ENCODE results near the gene RPTOR.
A peak's percentile ranks its signal among the peaks of the same experiment; 100 is the strongest.

Gene RPTOR

GRCh38 chr17:80822700-80823410, 278.2 kb downstream of the RPTOR start:
- DNase-seq = no peak

DNA sequence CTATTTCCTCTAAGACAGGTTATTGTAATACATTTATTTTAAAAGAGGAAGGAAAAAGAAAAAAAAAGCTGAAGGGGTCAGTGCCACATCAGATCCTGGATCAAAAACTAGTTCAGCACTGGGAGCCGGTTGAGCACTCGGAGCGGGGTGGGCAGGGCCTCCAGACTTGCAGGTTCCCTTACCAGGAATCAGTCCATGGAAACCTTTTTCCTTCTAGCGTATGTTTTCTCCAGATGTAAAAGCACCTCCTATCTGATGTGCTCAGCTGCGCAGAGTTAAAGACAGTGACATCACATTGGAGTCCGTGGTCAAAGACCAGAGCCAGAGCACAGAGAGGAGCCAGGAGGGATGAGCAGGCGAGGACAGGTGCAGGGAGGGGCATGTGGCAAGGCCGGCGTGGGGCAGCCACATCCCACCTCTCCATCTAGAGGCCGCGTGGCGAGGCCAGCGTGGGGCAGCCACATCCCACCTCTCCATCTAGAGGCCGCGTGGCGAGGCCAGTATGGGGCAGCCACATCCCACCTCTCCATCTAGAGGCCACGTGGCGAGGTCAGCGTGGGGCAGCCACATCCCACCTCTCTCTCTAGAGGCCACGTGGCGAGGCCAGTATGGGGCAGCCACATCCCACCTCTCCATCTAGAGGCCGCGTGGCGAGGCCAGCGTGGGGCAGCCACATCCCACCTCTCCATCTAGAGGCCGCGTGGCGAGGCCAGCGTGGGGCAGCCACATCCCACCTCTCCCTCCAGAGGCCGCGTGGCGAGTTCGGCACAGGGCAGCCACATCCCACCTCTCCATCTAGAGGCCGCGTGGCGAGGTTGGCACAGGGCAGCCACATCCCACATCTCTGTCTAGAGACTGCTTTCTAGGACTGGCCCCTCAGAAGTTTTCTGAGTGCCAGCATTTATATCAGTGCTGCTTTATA, 280.2 kb downstream of the RPTOR start:
- no peak for DNase-seq

GRCh38 chr17:80825471-80826345, 281.1 kb downstream of the RPTOR start:
- no peak for DNase-seq

DNA sequence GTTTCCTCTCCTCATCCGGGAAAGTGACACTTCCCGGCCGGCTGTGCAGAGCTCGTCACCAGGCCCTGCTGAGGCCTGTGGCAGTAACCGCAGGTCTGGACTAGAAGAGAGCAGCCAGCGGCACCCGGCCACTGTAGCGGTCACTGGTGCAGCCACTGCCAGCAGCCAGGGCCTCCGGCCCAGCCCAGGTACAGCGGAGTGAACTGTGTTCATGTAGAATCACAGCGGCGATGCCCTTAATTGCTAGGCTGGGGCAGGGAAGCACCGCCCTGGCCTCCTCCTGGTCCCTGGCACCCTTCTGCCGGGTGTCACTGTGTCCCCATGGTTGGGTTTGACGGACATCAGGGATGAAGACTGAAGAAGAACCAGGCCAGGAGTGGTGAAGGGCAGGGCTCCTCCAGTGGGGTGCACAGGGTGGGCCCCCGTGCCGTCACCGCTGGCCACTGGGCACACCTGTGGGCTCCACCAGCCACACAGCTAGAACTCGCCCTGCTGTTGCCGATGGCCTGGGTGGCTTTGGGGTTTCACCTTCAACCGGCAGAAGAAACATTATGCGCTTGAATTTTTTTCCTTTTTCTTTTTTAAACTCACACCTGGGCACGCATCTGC, 281.8 kb downstream of the RPTOR start:
- no peak for DNase-seq

DNA sequence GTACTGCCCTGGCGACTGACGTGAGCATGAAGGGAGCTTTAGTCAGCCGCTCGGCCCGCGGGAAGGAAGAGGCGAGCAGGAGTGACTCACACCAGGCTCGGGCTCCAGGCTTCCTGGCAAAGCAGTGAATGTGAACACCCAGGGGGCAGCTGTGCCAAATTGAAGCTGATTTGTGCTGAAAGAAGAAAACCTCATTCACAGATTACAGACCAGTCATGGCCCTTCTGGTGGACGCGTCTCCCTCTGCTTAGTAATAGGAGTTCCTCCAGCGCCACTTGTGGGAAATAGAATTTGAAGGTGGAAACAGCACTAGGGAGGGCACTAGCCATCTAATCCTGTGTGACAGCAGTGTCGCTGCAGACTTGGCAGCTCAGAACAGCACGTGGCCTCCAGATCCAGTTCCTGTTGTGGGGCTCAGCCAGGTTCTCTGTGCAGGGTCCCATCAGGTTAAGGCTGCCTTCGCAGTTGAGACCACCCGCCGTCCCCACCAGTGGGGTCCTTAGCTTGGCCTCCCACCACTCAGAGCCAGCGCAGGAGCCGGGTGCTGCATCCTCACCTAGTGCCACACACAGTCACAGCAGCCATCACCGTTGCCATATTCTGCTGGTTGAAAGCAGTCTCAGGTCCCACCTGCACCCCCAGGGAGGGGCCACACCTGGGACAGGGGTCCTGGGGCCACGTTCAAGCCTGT, 282.5 kb downstream of the RPTOR start:
- DNase-seq = peak; percentile 96

DNA sequence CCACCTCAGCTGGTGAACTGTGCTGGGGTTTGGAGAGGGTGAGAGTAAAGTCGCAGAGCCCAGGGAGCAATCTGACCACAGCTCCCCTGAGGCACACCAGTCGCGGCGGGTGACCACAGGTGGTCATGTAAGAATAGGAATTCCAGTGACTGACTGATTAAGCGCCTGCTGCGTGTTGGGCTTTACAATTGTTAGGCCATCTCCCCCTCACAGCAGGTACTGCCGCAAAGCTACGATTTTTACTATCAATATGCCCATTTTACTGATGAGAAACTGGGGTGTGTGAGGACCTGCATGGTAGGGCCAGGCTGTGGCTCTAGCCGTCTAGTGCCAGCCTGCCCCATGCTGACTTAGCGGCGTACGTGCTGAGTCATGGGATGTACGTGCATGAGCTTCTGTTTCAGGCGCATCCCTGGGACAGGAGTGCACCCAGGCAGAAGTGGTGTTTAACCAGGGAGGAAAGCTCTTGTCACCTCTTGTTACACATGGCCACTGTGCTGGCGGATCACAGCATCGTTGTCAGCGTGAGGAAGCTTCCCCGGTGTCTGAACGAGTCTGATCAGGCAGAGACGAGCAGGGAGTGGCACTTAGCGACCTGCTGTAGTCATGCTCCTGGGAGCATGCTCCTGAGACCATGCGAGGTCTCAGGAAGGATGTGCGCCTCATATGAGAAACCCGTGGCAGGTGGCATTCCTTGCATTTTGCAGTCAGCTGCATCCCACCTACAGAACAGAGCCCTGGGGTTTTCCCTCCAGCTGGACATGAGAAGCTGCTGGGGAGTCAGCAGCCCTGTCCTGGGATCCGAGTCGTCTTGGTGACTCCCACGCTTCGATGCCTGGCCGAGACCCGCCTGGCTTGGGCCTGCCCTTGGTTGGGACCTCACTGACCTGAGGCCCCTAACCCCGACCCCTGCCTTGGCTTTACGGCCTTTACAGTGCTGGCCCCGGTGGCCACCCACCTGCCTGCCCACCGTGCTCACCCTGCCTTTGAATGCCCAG, 283.3 kb downstream of the RPTOR start:
- peak; percentile 22 for DNase-seq

- DNase-seq = no peak
These were observed 284.7 kb downstream of the RPTOR start for GRCh38 chr17:80829166-80829813.

- no peak for DNase-seq
These were observed 285.6 kb downstream of the RPTOR start for GRCh38 chr17:80830020-80830780.

DNA sequence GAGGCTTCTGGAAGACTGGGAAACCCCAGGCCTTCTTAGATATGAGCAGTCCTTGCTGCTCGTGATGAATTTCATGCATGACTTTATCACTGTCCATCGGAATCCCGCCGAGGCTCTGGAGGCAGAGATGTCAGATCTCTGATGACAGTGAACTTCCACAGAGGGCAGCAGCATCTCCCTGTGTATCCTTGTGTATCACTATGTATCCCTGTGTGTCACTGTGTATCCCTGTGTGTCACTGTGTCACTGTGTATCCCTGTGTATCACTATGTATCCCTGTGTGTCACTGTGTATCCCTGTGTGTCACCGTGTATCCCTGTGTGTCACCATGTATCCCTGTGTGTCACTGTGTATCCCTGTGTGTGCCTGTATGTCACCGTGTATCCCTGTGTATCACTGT, 286.9 kb downstream of the RPTOR start:
- DNase-seq = no peak

GRCh38 chr17:80832266-80832676, 287.6 kb downstream of the RPTOR start:
- DNase-seq = peak; percentile 84

GRCh38 chr17:80832888-80833583, 288.4 kb downstream of the RPTOR start:
- DNase-seq = peak; percentile 99

DNA sequence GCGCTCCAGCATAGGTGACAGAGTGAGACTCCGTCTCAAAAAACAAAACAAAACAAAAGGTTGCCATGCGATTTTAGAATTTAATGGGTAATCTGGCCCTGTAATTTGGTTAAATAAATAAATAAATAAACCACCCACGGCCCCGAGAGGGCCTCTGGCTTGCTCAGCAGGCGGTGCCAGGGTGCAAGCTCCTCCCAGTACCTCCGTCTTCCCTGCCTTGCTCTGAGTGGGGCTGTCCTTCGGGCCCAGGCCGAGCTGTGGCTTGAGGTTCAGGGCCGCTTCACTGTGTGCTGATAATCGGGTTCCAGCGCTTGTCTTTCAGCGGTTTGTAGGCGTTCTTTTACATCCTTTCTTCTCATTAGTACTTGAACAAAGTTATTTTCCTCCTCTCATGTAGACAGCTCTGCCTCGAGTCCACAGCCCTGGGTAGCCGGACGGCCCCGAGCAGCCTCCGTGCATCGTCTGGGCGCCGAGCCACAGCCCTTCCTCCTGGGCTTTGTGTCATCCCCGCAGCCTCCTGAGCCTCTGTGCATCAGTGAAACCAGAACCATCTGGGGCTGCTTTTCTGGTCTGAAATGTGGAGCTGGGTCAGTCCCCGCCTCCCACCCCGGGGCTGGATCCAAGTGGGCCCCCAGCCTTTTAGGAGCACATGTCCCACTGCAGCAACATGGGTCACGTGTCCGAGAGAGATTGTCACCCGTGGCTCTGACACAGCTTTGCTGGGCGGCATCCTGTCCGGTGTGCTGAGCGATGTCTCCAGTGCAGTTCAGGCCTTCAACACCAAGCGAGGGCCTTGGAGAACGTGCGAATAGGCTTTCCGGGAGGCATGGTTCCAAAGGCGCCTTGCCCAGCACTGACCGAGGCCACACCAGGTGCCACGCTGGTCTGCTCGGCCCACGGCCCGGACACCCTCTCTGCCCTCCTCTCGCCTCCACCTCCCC, 289.6 kb downstream of the RPTOR start:
- peak; percentile 73 for DNase-seq

DNA sequence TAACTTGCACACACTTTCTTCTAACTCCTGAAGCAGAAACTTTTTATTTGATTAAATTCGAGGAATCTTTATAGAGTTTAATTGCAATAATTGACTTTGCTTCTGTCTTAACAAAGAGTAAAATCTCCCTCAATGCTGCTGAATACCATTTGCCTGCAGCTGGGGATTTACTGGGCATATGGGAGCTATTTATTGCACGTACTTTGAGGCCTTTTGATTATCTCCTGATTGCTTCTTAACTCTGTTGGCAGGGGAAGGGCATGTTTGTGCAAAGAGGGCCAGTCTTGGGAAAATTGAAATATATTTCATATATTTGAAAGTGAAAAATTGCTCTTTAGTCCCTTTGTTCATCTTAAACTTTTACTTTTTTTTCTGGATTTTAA, 290.2 kb downstream of the RPTOR start:
- DNase-seq = no peak

- DNase-seq = no peak
These were observed 291.4 kb downstream of the RPTOR start for GRCh38 chr17:80835816-80836657.

DNA sequence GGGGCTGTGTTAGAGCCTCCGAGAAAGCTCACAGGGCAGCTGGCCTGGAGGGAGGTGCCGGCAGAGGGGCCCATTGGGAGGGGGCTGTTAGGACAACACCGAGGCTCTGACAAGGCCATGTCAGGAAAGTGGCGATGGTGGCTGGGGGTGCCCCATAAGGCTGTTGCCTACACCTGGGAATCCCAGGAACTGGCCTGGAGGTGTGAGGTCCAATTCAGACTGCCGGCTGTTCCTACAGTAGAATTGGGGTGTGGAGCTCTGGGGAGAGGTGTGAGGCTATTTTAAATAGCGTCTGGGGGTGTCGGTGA, 292.0 kb downstream of the RPTOR start:
- no peak for DNase-seq

GRCh38 chr17:80836971-80837481, 292.4 kb downstream of the RPTOR start:
- no peak for DNase-seq
